NB4 (cell line): ENCODE data around the gene LAD1.

Experiments used
- DNase-seq: peaks from one replicate; pipeline ENCODE4 v3.0.0; 2010; ENCODE audit warnings: low read depth
- H3K4me3 ChIP-seq: one replicate; pipeline ENCODE4 v1.5.1; 2011; ENCODE audit warnings: mild to moderate bottlenecking, low read depth, low read length, moderate library complexity
- MYC ChIP-seq: IDR thresholded peaks from 2 replicates; pipeline ENCODE4 v1.6.1; 2011; ENCODE audit warnings: low read depth, low read length
- POLR2A ChIP-seq: IDR thresholded peaks from 2 replicates; pipeline ENCODE4 v1.6.1; 2011; ENCODE audit warnings: mild to moderate bottlenecking; ENCODE audit not compliant: insufficient read length; ENCODE audit errors: extremely low read depth
- TF ChIP-seq, protein P1 (sequence below): IDR thresholded peaks from 2 replicates; pipeline ENCODE4 v1.6.1; 2011; ENCODE audit warnings: low read depth, low read length
- TF ChIP-seq, protein P2 (sequence below): IDR thresholded peaks from one replicate; pipeline ENCODE4 v1.5.1; 2012; ENCODE audit warnings: low read depth, low read length

The LAD1 gene

GRCh38 chr1:201350884-201351283 is 48.2 kb downstream of the LAD1 start:
- no peak overlapping the region for H3K4me3 ChIP-seq
- DNase-seq = no peak
- TF ChIP-seq, protein P1, sequence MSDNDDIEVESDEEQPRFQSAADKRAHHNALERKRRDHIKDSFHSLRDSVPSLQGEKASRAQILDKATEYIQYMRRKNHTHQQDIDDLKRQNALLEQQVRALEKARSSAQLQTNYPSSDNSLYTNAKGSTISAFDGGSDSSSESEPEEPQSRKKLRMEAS = no peak
- no peak for TF ChIP-seq MYC

GRCh38 chr1:201350361-201350725 is 48.8 kb downstream of the LAD1 start:
- no peak for TF ChIP-seq MYC
- TF ChIP-seq, protein P1 = no peak
- TF ChIP-seq POLR2A = no peak
- TF ChIP-seq, protein P2, sequence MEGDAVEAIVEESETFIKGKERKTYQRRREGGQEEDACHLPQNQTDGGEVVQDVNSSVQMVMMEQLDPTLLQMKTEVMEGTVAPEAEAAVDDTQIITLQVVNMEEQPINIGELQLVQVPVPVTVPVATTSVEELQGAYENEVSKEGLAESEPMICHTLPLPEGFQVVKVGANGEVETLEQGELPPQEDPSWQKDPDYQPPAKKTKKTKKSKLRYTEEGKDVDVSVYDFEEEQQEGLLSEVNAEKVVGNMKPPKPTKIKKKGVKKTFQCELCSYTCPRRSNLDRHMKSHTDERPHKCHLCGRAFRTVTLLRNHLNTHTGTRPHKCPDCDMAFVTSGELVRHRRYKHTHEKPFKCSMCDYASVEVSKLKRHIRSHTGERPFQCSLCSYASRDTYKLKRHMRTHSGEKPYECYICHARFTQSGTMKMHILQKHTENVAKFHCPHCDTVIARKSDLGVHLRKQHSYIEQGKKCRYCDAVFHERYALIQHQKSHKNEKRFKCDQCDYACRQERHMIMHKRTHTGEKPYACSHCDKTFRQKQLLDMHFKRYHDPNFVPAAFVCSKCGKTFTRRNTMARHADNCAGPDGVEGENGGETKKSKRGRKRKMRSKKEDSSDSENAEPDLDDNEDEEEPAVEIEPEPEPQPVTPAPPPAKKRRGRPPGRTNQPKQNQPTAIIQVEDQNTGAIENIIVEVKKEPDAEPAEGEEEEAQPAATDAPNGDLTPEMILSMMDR = no peak
- H3K4me3 ChIP-seq = no peak overlapping the region
- no peak for DNase-seq

DNA sequence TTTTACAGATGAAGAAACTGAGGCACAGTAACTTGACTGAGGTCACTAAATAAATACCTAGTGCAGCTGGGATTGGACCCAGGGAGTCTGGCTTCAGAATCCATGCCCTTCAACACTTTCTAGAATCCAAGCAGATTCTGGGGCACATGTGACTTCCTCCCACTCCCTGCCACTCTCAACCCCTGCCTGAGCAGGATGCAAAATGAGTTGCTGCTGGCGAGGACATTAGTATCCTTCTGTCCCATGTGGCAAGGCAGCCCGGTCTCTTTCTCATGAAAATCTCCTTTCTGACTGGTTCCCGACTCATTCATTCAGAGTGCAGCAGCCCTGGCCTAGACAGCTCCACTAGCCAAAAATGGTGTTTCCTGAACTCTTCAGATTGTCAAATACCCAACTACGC is 50.0 kb downstream of the LAD1 start:
- TF ChIP-seq, protein P1 = no peak
- TF ChIP-seq, protein P2 = no peak
- TF ChIP-seq MYC (no peak), POLR2A (no peak)

DNA sequence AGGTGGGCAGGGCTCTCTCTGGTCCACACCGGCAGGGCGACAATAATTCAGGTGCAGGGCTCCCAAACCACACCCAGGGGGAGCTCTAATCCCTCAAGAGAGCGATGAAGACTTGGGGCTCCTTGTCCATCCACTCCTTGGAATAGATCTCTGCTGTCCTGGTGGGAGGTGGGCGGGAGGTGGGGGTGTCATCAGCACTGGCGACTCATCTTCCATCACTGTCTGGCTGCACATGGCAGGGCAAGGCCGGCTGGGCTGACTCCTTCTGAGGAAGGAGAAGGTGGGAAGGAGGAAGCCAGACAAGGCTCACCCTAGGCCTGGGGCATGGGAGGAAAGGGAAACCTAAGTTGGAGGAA is 50.9 kb downstream of the LAD1 start:
- no peak overlapping the region for H3K4me3 ChIP-seq
- peak; percentile 53 for DNase-seq
- TF ChIP-seq, protein P1 = no peak
- TF ChIP-seq, protein P2 = peak; percentile 71

More for the DNA sequence above, 50.0 kb downstream of the LAD1 start:
- H3K4me3 ChIP-seq = no peak overlapping the region
- no peak for DNase-seq

GRCh38 chr1:201347498-201348210 is 51.5 kb downstream of the LAD1 start:
- H3K4me3 ChIP-seq = no peak overlapping the region
- TF ChIP-seq, protein P2 = no peak
- TF ChIP-seq MYC = no peak
- no peak for TF ChIP-seq POLR2A
- TF ChIP-seq, protein P1 = no peak
- DNase-seq = no peak

- no peak overlapping the region for H3K4me3 ChIP-seq
- TF ChIP-seq, protein P2 = no peak
- no peak for TF ChIP-seq MYC
- TF ChIP-seq, protein P1 = no peak
- TF ChIP-seq POLR2A = no peak
- no peak for DNase-seq
Observed at GRCh38 chr1:201346987-201347386, 52.1 kb downstream of the LAD1 start.
